GM19238 (cell line): ENCODE measurements around the gene SPECC1.
"Not testable (repeated sequence)": the region's sequence is repeated elsewhere in the genome, so short reads cannot be mapped to it uniquely, and the experiment has no call there.

Experiments used
- DNase-seq: peaks from one replicate; pipeline ENCODE4 v3.0.0; 2011; ENCODE audit warnings: low spot score; ENCODE audit not compliant: insufficient read length

The SPECC1 gene

DNA sequence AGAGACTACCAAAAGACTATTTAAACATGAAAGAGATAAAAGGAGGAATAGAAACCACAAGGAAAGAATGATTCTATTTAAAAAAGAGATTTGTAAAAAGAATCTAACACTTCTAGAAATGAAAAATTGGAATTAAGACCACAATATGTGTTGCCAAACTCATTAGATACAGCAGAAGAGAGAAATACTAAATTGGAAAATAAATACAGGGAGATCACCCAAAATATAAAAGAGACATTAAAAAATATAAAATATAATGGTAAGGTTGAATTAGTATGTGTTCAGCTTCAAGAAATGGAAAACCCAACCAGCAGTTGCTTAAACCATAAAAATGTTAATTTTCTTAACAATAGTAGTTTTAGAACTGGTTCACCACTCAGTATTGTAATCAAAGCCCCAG is 297.8 kb downstream of the SPECC1 start:
- no peak for DNase-seq

DNA sequence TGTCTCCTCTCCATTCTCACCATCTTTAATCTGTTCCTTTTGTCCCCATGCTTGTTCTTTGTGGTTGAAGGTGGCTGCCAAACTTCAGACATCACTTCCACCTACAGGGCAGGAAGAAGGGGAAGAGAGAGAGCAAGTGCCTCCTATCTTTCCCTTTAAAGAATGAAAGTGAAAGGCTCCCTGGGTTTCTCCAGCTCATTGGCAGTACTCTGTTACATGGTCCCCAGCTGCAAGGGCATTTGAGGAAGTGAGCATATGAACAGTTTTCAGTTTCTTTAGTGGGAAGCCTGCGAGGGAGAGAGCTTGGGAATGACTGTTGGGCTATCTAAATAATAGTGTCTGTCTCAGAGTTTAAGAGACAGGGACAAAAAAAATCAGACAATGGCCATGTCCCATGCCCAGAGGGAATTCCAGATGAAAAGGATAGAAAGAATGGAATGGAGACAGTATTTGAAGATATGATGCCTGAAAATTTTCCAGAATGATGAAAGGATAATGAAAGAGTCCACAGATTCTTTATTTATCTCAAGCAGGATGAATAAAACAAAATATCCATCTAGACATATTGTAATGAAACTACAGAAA is 298.3 kb downstream of the SPECC1 start:
- DNase-seq = no peak

DNA sequence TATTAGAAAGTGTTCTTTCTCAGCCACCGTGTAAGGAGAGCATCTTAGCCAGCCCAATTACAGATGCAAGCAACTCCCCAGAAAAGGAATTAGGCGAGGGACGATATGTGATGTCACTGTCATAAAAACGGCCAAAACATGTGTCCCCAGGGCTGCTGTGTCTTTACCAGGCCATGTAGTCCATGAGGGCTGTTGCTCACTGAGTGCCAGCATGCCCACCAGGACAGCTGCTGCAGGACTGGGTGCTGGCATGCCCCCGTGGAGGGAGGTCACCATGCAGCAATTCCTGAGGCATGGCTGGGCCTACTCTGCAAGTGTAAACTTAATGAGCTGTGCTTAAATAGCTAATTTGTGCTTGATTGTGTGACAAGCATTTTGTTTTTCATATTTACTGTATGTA is 301.3 kb downstream of the SPECC1 start:
- no peak for DNase-seq

DNA sequence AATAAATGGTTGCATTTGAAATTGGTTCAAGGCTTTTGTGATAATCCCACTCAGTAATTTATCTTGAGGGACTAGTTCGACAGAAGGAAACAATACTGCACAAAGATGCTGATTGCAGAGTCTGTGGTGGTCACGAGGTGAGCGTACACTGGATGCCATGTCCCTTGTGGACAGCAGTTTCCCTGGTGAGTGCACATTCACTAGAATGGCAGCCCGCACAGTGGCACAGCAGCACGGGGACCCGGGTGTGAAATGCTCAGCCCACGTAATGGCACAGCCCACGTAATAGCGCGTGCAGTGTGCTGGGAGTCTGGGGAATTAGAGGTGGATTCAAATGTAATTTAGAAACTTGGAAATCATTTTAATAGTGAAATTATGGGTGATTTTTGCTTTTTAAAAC is 304.1 kb downstream of the SPECC1 start:
- DNase-seq = no peak

DNA sequence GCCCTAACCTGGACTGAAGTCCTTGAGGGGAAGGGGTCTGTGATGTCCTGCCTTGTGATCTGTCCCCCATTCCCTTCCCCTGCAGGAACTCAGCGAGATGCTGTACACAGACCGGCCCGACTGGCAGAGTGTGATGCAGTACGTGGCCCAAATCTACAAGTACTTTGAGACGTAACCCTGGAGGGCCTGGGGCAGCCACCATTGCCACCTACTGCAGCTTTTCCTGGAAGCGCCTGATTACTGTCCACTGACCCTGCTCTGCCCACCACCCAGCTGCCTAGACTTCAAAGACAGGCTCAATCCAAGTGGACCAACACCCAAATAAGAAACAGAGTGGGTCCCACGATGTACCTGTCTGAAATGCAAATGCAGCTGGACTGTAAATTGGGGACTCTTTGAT is 304.7 kb downstream of the SPECC1 start:
- no peak for DNase-seq

DNA sequence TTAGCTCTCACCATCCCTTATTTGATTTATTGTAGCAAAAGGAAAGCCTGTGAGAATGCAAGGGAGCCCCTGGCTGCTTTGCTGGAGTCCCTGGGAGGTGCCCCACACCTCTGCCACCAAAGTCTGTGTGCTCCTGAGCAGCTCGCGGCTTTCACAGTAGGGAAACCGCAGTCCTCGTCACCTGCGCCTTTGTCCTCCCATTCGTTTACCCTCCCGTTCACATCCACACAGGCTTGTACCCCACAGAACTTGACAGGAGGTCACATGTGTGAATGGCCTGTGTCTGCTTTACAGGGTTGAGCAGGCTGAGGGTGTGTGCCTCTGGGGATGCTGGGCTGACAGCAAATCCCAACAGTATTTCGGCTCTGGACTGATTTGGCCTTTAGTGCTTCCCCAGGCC is 305.7 kb downstream of the SPECC1 start:
- DNase-seq = no peak

DNA sequence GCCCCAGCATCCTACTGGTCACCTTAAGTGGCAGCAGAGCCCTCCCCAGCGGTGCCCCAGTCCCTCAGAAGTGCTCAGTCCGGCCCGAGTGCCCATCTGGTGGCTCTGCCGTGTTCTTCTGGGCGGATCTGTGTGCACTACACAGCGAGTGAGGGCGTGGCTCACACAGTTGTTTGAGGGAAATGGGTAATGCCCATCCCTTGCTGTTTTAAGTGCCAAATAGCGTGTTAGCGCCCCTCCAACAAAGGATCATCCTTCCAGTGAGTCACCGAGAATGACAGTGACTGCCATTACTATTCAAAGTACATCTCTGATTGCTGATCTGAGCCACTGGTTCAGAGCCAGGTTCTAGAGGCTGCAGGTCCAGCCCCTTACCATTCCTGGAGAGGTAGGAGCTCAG is 306.2 kb downstream of the SPECC1 start:
- DNase-seq = no peak

DNA sequence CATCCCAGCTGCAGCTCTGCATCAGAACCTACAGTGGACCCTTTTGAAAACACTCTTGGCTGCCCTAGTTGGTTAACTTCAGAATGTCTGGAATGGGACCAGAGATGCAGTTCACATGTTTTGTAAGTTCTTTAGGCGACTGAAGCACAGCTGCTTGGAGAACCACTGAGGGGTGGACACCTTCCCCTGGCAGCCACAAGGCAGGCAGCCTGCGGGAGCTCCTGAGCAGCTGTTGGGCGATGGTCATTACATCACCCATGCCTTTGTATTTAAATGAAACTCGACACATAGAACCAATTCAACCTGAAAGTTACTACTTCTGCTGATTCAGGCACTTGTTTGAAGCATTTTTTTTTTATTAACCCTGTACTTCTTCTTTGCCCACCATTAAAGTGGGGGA is 306.7 kb downstream of the SPECC1 start:
- no peak for DNase-seq

DNA sequence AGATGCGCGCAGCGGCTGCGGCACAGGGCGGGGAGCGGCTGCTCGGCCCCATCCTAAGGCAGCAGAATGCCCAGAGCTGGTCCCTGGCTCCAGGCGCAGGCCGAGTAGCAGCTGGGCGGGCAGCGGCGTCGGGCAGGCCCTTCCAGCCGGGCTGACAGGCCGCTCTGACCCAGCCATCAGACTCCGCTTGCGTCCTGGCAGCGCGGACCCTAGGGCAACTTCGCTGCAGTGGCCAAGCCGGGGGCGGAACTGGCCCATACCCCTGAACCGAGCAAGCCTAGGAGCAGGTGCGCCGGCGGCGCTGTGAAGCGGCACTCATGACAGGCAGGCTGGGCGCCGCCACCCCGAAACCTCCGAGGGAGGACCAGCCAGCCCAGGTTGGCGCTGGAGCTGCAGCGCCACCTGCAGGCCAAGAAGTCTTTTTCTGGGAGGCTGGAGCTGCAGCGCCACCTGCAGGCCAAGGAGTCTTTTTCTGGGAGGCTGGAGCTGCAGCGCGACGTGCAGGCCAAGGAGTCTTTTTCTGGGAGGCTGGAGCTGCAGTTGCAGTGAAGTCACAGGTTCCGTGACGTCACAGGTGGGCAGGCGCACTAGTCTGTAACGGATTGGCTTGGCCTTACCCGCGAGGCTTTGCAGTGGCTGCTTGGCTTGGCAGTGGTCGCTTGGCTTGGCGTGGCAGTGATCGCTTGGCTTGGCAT is 311.5 kb downstream of the SPECC1 start:
- peak; percentile 12 for DNase-seq

DNA sequence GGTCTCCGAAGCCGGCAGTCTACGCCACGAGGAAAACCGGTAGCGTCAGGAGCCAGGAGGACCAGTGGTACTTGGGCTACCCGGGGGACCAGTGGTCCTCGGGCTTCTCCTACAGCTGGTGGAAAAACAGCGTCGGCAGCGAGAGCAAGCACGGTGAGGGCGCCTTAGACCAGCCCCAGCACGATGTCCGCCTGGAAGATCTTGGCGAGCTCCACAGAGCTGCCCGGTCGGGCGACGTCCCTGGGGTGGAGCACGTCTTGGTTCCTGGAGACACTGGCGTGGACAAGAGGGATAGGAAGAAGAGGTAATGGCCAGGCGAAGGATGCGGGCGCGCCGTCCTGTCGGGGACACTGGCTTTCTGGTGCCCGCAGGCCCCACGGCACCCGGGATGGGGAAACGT is 312.2 kb downstream of the SPECC1 start:
- not testable (repeated sequence) for DNase-seq

DNA sequence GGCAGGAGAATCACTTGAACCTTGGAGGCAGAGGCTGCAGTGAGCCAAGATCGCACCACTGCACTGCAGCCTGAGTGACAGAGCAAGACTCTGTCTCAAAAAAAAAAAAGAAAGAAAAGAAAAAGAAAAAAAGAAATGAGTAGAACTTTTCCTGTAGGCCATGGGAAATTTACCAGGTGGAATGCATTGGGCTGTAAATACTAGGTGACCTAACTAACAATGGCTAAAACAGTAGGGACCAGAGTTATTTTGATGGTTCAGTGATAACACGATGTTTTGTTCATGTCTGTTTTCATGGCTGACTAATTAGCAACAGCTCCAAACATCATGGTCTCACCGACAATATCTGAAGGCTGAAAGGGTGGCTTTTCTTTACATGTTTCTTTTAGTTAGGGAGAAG is 318.6 kb downstream of the SPECC1 start:
- DNase-seq = not testable (repeated sequence)

DNA sequence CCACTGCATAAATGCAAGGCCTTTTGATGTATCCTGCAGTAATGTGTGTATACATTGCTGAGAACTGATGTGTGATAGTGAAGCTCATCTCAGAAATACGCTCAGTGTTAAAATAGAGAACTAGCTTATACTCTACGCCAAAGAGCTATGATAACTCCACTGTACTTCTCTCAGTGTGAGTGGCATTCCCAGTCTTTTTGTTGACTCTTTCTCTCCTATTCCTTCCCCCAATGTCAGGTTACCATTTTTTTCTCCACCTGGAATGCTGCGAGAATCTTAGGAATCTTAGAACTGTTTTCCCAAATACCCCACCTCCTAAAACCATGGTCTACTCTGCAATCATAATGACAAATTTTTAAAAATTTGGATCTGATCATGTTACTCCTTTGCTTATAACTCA is 342.2 kb downstream of the SPECC1 start:
- DNase-seq = not testable (repeated sequence)

DNA sequence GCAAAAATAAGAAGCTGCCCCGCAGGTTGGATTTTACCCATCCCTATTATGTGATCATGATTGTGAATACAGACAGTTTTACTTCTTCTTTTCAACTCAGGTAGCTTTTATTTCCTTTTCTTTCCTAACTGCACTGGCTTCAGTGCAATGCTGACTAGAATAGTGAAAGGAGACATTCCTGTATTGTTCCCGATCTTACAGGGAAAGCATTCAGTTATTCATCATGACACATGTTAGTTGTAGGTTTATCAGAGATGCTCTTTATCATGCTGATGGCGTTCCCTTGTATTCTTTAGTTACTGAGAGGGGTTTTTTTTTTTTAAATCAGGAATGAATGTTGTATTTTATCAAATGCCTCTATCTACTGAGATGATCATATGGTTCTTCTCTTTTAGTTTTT is 343.4 kb downstream of the SPECC1 start:
- not testable (repeated sequence) for DNase-seq

DNA sequence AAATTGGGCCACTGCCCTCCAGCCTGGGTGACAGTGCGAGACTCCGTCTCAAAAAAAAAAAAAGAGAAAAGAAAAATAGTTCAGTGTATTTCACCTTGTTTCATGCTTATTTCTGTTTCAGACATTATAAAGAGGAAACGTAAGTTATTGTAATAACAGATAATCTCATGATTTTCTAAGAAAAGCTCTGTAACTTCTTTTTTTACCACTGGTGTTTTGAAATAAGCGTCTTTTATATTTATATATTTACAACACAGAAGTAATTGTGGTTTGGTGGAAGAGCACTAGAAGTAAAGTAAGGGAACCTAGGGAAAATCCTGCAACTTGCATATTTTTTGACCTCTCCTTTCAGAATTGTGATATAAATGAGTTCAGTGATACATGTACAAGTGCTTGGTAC is 354.7 kb downstream of the SPECC1 start:
- DNase-seq = not testable (repeated sequence)
